Measurements from ENCODE around the gene RFTN2. TPM values are rescaled to one million over a fixed set of nuclear protein-coding genes. Genes with fewer than 3 reads are reported as not detected.

The RFTN2 gene
- total and polyA plus RNA-seq, 2 of the 13 experiments (the other 11 are each of a cell fraction or from before 2014, with no cell fraction given), result not detected

GRCh38 chr2:197705121-197705911 is 29.9 kb upstream of the RFTN2 start, which contains the start of gene MARS2 (continued):
- TF ChIP-seq CREM (IDR thresholded peaks at IDR 0.05), result no peak
- no peak for TF ChIP-seq CREM (CRISPR knock-in tag; IDR thresholded peaks at IDR 0.05)
- no peak for TF ChIP-seq HNRNPUL1 (IDR thresholded peaks at IDR 0.05; ENCODE audit: low read depth, low read length)
- peak; percentile 89 for TF ChIP-seq AKAP8 (CRISPR knock-in tag; IDR thresholded peaks at IDR 0.05)
- peak; percentile 92 for TF ChIP-seq MXD3 (CRISPR knock-in tag; IDR thresholded peaks at IDR 0.05)
- no peak for TF ChIP-seq MAFF (IDR thresholded peaks at IDR 0.05; ENCODE audit: low read depth, low read length)
- TF ChIP-seq SUZ12 (IDR thresholded peaks at IDR 0.05; ENCODE audit: low read depth, low read length), result no peak
- TF ChIP-seq ZNF567 (CRISPR knock-in tag; IDR thresholded peaks at IDR 0.05; ENCODE audit: borderline replicate concordance), result no peak; the same call in 1 of the 2 replicates
- TF ChIP-seq CEBPG (CRISPR knock-in tag; IDR thresholded peaks at IDR 0.05), result no peak
- peak; percentile 19; the same call in 1 of the 2 replicates for TF ChIP-seq HMG20A (CRISPR knock-in tag; IDR thresholded peaks at IDR 0.05; ENCODE audit: borderline replicate concordance)
- no peak for TF ChIP-seq ATF6 (CRISPR knock-in tag; conservative IDR thresholded peaks at IDR 0.05)
- peak; percentile 42 for TF ChIP-seq CTCF (CRISPR knock-in tag; IDR thresholded peaks at IDR 0.05)
- no peak for TF ChIP-seq ZNF549 (CRISPR knock-in tag; IDR thresholded peaks at IDR 0.05)
- 0 out of 2 replicates have a peak, but pooled peaks have one; percentile 55 for TF ChIP-seq CENPT (CRISPR knock-in tag; IDR thresholded peaks at IDR 0.05; ENCODE audit: low read depth)
- peak; percentile 98 for TF ChIP-seq MYC (CRISPR knock-in tag; IDR thresholded peaks at IDR 0.05; ENCODE audit: borderline replicate concordance)
- no peak for TF ChIP-seq AFF4 (CRISPR knock-in tag; IDR thresholded peaks at IDR 0.05)
- TF ChIP-seq ZNF746 (CRISPR knock-in tag; IDR thresholded peaks at IDR 0.05), result 0 out of 2 replicates have a peak, but pooled peaks have one; percentile 34
- no peak for TF ChIP-seq SETDB1 (CRISPR knock-in tag; IDR thresholded peaks at IDR 0.05; ENCODE audit: borderline replicate concordance)
- TF ChIP-seq ZNF7 (CRISPR knock-in tag; IDR thresholded peaks at IDR 0.05), result no peak
- TF ChIP-seq ZBTB43 (CRISPR knock-in tag; conservative IDR thresholded peaks at IDR 0.05), result peak; percentile 38; the same call in 1 of the 2 replicates
- TF ChIP-seq ZNF33B (CRISPR knock-in tag; IDR thresholded peaks at IDR 0.05), result no peak

Data from HepG2 (cell line).